WI38 (cell line): ENCODE results near the gene IFNL2.

Experiments used
- H3K4me3 ChIP-seq: 2 replicates; pipeline ENCODE4 v1.5.1; 2011; ENCODE audit warnings: low read depth, mild to moderate bottlenecking, control low read depth, low read length
- CTCF ChIP-seq: IDR thresholded peaks from 2 replicates; pipeline ENCODE4 v1.5.1; 2012; ENCODE audit warnings: low read depth, mild to moderate bottlenecking, control low read depth, low read length

IFNL2 gene

GRCh38 chr19:39303373-39304184 lies 35.4 kb downstream of the IFNL2 start:
- H3K4me3 ChIP-seq = no peak overlapping the region
- no peak for TF ChIP-seq CTCF

DNA sequence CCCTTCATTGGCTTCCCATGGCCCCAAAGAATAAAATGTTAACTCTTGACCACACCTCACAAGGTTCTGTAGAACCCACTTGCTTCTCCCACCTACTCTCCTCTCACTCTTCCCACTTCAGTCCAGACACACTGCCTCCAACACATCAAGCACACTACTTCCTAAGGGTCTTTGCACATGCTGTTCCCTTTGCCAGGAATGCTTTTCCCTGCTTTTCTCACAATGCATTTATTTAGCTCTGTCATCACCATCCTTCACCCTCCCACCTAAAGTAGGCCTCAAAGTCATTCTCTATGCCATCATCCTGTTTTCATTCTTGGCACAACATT lies 36.0 kb downstream of the IFNL2 start:
- TF ChIP-seq CTCF = no peak
- no peak overlapping the region for H3K4me3 ChIP-seq

- TF ChIP-seq CTCF = no peak
- no peak overlapping the region for H3K4me3 ChIP-seq
Observed at GRCh38 chr19:39304701-39305571, 36.7 kb downstream of the IFNL2 start.

- no peak overlapping the region for H3K4me3 ChIP-seq
- TF ChIP-seq CTCF = no peak
Observed at GRCh38 chr19:39306075-39306474, 37.9 kb downstream of the IFNL2 start.

DNA sequence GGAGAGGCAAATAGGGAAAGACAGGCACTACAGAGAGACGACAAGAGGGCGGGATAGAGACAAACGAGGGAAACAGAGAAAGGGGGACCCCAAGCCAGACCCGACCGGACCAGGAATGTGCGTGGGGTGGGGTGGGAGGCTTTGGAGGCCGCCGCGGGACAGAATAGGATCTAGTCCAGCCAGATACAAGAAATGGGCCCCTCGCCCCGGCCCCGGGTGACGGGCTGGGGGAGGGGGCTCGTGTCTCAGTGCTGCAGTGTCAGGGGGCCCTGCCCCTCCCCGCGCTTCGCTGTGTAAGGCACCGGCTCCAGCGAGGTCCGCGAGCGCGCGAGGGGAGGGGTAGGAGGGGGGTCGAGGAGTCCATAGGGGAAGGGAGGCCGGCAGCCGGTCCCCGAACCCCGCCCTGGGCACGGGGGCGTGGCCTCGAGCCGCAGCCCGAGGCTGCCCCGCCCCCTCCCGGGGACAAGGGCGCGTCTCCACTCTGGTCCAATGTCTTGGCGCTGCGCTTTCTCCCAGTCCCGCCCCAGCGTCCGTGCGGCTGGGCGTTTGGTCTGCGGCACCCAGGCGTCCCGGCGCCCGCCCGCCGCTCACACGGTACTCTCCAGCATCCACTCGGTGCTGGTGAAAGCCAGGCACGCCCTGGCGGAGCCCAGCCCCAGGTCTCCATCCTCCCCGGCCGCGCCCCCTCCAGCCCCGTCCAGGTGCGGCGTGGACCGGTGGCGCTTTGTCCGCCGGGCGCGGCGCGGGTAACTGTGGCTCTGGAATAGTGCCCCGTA lies 39.0 kb downstream of the IFNL2 start:
- no peak overlapping the region for H3K4me3 ChIP-seq
- TF ChIP-seq CTCF = no peak

GRCh38 chr19:39307822-39308530 lies 39.8 kb downstream of the IFNL2 start:
- TF ChIP-seq CTCF = no peak
- H3K4me3 ChIP-seq = no peak overlapping the region
